SK-N-DZ (cell line): ENCODE measurements around the gene CEP95.

Source experiments
- DNase-seq: peaks from one replicate; pipeline ENCODE4 v3.0.0-alpha.2; 2015; ENCODE audit warnings: low spot score

The CEP95 gene

GRCh38 chr17:64496348-64496785 is 10.4 kb upstream of the CEP95 start:
- no peak for DNase-seq

GRCh38 chr17:64496786-64497564 is 9.8 kb upstream of the CEP95 start, which contains the start of gene POLG2:
Gene POLG2, minus strand, starts transcription at chr17:64497054. Its CDS starts 86 bp downstream, at chr17:64496968.
- DNase-seq = peak; percentile 94

DNA sequence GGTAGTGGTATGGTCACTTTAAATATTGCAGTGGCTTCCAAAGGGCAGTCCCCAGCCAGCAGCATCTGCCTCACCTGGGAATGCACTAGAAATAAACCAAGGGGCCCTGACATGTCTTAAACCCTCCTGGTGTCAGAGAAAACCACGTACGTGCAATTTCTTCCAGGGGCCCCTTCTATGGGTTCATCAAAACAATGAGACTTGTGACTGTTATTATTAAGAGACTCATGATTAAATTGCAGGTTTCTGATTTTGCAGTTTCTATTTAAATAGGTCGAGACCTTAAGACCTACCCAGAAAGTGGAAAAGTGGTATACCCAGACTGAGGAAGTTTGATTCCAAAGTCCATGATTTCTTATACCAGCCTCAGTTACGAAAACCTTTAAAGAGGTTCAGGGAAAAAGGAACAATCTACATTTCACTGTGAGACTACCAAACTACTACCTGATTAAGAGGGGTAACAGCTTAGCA is 9.2 kb upstream of the CEP95 start:
- no peak for DNase-seq

GRCh38 chr17:64498308-64499203 is 8.2 kb upstream of the CEP95 start:
- DNase-seq = no peak

- DNase-seq = no peak
Measured at GRCh38 chr17:64499805-64500486, 6.8 kb upstream of the CEP95 start.

GRCh38 chr17:64500487-64500859 is 6.3 kb upstream of the CEP95 start:
- DNase-seq = no peak

DNA sequence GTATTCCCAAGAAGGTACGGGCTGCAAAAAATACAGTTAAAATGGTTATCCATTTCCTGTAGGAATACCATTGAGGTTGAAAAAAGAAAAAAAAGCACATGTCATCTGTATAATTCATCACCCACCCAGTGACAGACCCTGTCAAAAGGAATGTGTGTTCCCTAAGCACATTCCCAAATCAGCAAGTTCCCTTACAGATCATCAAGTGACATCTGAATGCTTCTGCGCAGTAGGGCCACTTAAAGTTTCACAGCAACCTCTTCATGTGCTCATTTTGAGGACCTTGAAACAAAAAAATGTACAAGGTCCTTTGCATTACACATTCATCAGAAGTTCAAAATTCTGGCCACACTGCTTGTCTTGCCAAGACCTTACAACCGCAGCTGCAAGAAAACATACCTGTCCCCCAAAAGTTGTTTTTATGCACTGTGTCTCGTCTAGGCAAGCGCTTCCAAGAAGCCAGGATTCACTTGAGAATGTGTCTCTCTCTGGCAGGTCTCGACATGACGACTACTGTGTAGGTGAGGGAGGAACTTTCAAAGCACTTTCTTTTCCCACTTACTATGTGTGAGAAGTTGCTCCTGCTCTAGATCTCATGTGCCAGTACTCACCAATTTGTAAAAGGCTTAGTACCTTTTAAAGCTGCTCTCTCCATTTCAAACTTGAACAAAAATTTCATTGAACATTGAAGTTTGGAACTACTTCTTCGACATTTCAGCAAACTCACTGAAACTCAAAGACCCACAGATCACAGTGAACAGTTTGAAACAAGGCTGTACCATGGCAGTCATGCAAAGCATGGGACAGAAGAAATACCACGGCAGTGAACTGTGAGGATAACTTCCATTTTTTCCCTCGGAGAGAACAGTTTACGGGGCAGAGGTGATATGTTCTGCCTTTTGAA is 5.7 kb upstream of the CEP95 start:
- DNase-seq = no peak

- DNase-seq = no peak
Measured at GRCh38 chr17:64502021-64502420, 4.8 kb upstream of the CEP95 start.

DNA sequence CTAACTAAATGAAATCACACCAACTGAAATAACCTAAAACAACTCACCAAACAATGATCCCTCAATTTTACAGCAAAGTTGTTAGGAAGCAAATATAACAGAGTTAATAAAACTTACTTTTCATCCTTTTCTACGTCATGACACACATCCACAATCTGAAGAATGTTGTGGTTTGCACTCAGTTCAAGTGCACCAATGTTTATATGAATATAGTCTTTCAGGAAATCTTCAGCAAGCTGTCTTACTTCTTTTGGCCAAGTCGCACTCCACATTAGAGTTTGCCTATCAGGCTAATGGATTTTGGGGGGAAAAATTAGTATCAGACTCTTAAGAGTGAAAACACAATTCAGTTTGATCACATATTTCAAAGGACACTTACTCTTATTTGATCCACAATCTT is 4.0 kb upstream of the CEP95 start:
- no peak for DNase-seq

GRCh38 chr17:64503341-64503740 is 3.4 kb upstream of the CEP95 start:
- no peak for DNase-seq

DNA sequence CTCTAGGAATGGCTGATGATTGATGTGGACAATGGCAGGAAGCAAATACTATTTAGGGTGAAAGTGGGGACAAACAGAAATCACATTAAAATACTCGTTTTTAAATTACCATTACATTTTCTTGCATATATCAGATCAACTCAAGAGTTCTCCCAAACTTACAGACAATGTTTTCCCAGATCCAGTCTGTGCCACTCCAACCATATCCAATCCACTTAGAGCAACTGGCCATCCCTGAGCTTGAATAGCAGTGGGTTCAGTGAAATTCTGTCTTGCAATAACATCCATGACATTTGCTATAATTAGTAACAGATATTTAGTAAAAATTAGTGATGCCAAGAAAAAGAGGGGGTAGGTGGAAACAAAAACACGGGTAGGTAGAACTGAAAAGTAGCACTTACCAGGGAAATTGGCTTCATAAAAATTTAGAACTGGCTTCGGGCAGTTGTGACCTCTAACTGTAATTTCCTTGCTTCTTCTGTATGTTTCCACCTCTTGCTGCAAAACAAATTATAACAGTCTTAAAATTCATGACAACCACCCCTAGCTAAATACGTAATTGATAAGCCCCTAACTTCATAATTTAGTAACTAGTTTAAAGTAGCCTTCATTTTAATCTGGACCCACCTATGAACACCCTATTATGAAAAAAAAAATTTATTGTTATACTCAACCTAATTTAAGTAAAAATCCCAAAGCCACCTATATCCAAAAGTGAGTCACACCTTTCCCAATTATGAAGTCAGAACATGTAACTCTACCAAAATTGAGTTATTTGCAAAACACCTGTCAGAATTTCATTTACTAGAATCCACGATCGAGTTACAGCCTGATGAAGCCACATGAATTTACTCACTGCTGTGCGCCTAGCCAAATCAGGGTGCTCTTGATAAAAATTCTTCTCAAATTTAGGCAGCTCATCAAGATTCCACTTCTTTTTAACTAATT is 2.7 kb upstream of the CEP95 start:
- DNase-seq = no peak

DNA sequence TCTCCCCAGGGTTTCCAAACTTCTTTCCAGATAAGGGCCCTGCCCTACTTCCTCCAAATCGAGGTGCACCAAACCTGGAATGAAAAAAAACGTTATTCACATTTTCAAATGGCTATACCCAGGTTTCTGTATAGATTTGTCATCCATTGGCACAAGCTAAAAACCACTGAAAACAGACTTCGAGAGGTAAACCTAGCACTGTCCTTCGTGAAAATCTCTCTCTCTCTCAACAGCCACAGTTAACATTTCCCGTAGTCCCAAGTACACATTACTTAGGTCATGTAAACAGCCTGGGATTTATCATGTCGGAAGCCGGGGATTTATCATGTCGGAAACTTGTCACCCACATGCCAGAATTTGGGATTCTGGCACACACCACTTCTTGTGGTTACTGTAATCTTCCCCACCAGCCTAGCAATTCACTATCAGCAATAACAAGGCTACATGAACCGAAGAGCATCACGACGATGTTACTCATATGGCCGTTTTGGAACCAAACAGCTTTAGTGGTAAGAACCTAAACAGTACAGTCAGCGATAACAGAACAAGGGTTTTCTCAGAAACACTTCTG is 1.9 kb upstream of the CEP95 start:
- no peak for DNase-seq

GRCh38 chr17:64505340-64506200 is 1.2 kb upstream of the CEP95 start:
- peak; percentile 77 for DNase-seq

DNA sequence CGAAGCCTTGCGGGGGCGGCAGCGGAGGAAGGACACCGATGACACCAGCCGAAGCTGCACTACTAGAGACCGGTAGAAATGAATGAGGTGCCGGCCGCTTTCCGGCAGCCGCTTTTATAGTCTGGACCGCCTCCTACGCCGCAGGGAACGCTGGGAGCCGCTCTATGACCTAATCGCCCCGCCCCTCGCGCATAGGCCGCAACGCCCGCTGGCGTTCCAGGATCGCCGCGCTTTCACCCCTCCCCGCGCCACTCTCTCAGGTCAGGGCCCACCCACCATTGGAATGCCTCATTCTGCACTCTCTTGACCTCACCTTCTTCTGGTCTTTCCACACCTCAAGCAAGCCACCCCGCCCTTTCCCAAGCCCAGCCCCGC is 589 bp upstream of the CEP95 start, which contains the start of gene DDX5:
Gene DDX5 (minus strand): TSS at position 89 of the 375 bp plus-strand sequence. CDS start 170 bp downstream, outside the sequence.
- DNase-seq = peak; percentile 97

- peak; percentile 71 for DNase-seq
Measured at GRCh38 chr17:64507413-64507782, 621 bp downstream of the CEP95 start.

- no peak for DNase-seq
Measured at GRCh38 chr17:64508683-64509082, 1.9 kb downstream of the CEP95 start.

GRCh38 chr17:64509179-64509578 is 2.4 kb downstream of the CEP95 start:
- DNase-seq = no peak

- DNase-seq = no peak
Measured at GRCh38 chr17:64515419-64515818, 8.6 kb downstream of the CEP95 start.
